Dermis microvascular lymphatic vessel endothelial cell (primary cell): ENCODE measurements around the gene ZNF516. TPM values are rescaled to one million over a fixed set of nuclear protein-coding genes. Genes with fewer than 3 reads are reported as not detected.

Experiments used
- DNase-seq, 2 donors: peaks; one replicate each; pipeline versions ENCODE4 v3.0.0 to v3.0.0-alpha.2; 2010; ENCODE audit warnings: low read depth in 2 of 2
- total RNA-seq: library from RNA; depleted of rRNA; stranded (reverse); fragments of >200 nt; gene quantifications from 2 replicates; pipeline ENCODE4 v1.2.1, GENCODE V29; 2014

ZNF516 gene
- total RNA-seq, 1 donor from 2014 or later = 8.2 TPM

DNA sequence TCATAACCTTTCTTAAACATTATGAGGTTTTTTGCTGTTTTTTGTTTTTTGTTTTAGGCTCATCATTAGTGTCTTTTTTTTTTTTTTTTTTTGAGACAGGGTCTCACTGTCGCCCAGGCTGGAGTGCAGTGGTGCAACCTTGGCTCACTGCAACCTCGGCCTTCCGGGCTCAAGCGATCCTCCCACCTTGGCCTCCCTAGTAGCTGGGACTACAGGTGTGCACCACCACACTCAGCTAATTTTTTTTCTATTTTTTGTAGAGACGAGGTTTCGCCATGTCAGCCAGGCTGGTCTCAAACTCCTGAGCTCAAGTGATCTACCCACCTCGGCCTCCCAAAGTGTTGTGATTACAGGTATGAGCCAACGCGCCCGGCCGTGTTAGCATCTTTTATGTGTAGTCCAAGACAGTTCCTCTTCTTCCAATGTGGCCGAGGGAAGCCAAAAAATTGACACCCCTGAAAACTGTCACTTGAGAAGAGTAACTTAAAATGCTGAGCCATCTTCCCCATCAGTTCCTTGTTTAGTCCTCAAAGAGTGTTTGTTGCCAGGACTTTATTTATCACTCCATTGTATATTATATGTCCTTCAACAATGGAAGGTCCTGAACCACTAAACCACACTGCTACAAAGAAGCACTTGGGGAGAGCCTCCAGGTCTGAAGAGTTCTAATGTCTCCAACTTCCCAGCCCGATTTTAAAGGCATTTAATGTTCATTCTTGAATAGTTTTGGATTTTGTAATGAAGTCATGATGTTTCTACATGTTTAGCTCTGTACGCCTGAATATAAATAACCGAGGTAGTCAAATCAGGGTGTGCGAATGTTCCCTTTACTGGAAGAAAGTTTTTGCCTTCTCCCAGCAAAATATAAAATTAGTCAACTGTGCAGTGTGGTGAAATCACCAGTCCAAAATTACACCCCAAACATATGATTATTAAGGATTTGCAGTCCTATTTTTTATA lies 26.4 kb downstream of the ZNF516 start:
- DNase-seq = no peak

DNA sequence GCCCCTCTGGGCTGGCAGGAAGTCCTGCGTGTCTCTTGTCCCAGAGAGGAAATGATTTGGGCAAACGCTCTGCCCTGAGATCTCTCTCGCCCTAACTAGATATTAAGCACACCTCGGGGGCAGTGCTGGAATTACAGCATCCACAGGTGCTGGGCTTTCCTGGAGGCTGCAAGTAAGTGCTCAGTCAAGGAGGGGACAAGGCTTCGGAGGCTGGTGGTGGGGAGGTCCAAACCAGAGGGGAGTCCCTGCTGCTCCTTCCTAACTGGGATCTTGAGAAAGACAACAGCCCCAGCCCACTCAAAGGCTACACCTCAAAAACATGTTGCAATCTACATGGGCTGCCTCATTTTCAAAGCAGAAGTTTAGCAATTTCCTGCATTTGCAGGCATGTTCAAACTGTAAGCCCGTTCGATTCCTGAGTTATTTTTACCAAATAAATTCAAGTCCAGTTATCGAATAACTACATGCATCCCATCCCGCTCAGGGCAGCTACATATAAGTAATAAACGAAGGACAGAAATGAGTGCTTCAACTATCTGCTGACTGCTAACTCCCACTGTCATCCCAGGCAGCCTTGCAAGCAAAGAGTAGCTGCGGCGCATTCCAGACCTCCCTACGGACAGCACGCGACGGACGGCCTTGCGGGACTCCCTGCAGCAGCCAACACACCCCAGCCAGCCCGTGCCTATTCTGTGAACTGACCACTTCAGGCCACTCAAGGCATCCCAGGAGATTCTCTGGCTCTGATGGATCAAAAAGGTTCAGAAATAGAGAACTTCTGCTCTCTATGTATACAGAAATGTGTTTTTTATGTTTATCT lies 27.5 kb downstream of the ZNF516 start:
- peak in 1 of 2 donors; percentile 21 for DNase-seq

DNA sequence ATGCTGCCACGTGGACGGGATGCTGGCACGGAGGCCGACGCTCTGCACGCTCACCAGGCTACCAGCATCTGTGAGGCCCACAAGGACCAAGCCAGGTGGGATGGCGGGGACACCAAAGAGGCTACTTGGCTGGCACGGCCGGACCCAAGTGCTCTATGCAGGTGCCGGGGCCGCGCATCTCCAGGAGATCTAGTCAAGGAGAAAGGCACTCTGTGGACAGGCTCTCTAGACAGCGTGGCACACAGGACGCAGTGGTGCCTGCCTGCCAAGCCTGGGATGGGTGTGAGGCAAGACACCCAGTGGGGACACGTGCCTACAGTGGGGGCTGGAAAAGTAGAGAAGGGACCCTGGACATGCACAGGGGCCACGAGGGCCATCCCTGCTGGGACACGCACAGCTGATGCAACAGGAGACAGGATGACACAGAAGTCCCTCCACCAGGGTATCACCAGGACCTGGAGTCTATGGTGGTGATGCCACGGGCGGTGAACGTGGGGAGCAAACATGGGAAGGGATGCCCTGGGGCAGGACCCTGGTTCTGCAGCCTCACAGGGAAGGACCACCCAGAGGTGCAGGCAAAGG lies 28.5 kb downstream of the ZNF516 start:
- DNase-seq = no peak

DNA sequence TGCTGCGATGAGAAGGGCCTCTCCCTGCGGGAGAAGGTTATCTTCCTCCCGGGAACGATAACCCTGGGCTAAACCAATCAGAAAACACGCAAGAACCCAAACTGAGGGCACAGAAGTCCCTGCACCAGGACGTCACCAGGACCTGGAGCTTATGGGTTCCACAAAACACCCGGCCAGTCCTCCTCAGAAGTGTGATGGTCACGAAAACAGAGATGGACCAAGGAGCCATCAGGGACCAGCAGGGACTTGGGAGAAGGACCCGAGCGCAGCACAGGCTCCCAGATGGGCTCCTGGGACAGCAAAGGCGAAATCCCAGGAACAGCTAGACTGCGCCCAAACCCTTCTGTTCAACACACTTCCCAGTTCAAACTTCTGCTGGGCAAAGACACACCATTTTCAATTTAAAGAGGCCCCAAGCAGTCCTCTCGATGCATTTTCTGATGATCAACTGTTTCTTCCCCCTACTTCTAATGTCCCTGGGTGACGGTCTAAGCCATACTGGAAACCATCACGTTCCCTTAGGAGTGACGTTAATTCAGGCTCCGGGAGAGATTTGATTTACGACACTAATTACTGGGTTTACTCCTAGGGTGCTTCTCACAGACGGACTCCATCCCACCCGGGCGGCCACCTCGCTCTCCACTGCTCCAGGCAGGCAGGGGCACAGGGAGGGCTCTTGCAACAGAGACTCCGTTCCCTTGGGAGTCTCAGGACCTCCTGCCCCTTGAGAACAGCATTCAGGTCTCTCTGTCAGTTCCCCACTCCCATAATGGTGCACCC lies 29.2 kb downstream of the ZNF516 start:
- DNase-seq = no peak

DNA sequence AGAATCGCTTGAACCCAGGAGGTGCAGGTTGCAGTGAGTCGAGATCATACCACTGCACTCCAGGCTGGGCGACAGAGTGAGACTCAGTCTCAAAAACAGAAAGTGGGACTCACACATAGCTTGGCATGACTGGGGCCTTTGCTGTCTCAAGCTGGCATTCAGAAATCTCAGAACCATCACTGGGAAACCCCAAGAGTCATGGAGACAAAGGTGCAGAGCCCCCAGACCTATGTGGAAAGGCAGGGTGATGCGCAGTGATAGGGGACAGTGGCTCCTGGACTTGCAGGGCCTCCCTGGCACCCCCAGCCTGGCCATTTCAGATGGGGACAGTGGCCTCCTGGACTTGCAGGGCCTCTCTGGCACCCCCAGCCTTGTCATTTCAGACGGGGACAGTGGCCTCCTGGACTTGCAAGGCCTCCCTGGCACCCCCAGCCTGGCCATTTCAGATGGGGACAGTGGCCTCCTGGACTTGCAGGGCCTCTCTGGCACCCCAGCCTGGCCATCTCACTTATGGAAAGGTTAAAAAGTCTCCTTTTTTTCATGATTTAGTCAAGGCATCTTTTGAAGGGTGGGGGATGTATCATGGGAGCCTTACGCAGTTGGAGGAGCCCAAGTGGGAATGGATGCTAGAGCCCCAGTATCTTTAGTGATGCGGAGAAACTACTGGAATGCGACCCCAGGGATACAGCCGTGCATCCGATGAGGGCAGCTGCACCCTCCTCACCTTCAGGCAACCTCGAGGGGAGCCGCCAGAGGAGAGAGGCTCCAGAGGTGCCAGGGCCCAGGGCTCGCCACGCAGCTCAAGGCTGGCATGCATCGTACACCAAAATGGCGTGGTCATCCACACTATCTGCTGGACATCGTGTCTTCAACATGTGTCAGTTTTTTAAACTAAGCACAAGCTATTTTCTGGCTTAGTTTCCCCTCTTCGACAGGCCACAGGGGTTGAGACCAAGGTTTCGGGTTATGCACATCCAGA lies 30.5 kb downstream of the ZNF516 start:
- no peak for DNase-seq

DNA sequence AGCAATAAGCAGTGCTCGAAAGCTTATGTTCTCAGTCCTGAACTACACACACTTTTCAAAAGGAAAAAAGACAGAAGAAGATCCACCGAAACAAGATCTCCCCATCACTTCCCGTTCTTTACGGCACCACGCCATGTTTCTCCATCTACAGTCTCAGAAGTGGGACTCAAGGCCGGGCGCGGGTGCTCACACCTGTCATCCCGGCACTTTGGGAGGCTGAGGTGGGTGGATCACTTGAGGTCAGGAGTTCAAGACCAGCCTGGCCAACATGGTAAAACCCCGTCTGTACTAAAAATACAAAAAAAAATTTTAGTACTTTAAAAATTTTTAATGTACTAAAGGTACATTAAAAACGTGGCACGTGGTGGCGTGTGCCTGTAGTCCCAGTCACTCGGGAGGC lies 31.2 kb downstream of the ZNF516 start:
- no peak for DNase-seq

DNA sequence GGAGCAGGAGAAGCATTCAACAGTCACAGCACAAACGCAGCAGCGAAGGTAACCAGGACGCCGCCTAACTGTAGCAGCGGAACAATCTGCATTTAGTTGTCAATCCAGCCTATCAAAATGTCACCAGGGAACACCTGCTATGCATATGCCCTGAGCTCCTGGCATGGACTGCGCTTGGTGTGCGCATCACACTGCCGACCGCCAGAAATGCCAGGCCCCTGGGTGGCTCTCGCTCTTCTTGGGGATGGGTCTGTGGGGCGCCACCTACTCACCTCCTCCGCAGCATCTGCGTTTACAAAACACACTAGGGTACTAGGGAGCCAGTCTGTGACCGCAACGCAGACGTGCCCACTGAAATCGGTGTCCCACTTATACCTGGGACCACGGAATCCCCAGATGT lies 31.7 kb downstream of the ZNF516 start:
- no peak for DNase-seq

DNA sequence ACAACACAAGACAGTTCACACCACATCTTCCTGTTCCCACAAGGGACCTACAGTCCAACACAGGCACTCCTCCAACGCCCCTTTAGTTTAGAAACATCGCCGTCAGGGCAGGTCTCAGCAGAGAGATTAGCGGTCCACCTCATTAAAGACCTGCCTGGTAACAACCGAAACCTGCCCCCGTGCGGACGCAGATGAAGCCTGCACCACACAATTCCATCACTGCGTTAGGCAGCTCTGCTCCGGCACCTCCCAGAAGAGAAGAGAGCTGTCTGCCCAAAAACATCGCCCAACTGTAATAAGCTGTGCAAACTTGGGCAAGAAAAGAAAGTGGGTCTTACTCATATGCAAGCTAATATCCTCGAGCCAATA lies 32.7 kb downstream of the ZNF516 start:
- no peak for DNase-seq

DNA sequence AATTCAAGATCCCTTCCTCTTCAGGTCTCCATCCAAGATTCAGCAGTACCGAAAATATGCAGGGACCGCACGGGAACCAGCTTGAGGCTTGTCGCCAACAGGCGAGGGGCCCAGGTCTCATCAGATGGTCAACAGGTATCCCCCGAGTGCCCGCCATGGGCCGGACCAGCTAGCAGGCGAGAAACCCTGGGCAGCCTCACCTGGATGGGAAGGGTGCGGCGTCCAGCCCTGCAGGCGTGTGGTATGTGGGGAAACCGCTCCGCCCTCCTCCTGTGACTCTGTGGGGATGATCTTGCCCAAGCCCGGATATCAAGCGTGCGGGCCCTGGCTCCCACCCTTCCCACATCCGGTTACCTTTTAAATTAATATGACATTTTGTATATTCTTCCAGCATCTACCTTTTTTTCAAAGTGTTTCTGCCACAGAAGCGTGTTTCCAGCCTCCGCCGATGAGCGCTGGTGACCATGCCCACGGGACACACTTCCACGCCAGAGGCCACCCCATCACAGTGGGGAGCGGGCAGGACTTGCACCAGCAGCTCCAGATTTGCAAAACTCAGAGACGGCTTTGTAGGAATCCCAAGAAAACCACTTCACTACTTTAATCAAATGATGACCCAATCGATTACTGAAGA lies 33.2 kb downstream of the ZNF516 start:
- no peak for DNase-seq

DNA sequence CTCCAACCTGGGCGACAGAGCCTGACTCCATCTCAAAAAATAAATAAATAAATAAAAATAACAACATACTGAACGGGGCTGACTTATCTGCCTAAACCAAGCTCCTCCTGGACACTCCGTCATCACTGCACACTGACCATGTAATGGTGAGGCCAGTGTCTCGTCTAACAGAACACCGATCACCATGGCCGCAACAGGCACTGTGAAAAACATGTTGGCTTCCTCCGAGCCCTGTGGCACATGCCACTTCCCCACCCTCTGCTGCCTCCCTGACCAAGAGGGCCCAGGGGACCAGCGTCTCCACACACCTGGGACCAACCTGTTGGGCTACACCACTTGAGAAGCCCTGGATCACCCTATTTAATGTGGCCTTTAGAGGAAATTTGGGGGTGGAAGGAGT lies 33.9 kb downstream of the ZNF516 start:
- DNase-seq = no peak

DNA sequence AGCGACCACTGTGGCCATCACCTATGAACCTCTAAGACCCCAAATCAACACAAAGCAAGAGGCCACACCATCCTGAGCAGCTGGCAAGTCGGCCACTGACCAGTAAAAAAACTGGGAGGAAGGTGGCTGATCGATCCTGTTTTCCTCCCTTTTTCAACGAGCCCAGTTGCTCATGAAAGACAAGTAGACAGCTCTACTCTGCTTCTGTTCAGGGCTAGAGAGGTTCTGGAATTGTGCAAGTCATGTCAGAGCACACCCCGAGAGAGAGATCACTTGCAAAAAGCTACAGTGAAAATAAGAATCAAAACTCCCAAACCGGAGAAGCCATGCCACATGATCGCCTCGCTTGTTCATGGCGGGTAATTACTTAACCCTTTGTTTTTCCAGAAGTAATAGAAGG lies 34.6 kb downstream of the ZNF516 start:
- no peak for DNase-seq

DNA sequence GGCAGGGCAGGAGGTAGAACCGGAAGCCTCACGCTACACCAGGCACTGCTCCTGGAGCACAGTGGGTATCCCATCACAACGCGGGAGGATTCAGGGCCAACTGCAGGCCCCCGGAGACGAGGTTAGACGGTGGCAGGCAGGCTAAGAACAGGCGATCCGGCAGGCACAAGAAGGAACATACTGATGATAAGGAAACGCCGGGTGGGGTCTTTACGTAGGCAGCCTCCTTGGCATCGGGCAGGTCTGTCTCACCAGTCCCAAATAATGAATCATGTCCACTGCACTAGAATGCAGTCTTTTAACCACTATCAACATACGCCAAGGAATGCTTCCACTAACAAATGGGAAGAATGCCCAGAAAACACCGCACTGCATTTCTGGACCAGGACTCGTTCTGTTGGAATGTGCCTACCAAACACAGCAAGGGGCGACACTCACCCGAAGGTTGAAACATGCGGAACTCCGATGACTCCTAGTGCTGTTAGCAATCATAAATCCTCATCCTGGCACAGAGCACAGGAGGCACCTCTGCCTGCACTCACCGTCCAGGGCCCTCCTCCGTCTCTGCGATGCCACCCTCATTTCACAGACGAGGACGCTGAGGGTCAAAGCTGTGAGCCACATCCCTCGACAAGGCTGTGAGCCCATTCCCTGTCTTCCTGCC lies 35.2 kb downstream of the ZNF516 start:
- DNase-seq = peak in 1 of 2 donors; percentile 41

DNA sequence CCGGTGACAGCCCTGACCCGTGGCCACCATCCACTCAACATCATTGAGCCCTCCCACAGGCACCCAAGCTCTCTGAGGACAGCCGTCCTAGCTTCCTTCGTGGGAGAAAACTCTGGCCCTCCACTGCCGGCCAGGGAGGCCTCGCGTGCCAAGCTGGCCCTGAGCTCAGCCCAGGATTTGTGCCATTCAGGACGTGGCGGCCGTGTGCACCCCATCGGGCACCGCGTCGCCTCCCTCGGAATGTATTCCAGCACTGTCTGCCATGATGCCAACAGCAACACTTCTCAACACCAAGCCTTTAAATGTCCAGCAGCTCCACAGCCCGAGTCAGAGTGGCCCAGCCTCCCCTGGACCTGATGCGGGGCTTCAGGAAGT lies 35.7 kb downstream of the ZNF516 start:
- DNase-seq = no peak

DNA sequence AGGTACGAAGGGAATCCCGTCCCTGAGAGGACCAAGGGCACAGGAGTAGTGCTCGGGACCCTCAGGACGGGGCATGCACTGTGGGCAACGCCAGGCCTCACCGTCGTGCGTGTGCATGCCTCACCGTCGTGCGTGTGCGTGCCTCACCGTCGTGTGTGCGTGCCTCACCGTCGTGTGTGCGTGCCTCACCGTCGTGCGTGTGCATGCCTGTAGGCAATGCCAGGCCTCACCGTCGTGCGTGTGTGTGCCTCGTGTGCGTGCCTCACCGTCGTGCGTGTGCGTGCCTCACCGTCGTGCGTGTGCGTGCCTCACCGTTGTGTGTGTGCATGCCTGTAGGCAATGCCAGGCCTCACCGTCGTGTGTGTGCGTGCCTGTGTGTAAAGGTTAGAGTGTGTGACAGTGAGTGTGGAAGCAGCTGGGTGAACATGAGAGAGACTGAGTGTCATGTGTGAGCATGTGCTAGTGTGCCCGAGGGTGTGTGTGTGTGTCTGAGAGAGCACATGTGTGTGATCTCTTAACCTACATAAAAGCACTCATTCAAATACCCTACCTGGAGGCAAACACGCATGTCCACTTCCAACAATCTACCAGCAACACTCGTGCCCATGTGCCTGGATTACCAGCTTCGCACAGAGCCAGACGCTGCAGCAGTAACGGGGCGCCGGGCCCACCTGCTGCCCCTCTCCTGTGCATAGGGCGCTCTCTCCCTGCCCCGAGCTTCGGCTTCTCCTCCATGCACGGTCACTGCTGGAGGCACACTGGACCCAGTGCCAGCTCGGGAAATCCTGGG lies 36.3 kb downstream of the ZNF516 start:
- DNase-seq = no peak

DNA sequence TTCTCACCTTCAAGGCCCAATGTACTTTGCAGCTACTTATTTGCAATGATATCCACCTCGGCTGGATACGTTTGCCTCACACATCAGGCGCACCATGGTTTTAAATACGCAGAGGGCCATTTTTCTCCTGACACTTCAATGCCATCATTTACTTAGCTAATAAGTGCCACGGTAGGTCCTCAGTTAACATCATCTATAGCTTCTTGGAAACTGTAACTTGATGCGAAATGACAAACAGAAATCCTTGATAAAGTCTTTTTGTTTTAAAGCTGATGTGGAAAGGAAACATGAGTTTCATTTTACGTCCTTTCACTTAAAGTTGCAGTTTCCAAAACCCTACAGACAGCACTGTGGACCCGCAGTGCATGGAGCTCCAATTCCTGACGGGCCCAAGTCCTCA lies 37.1 kb downstream of the ZNF516 start:
- no peak for DNase-seq

DNA sequence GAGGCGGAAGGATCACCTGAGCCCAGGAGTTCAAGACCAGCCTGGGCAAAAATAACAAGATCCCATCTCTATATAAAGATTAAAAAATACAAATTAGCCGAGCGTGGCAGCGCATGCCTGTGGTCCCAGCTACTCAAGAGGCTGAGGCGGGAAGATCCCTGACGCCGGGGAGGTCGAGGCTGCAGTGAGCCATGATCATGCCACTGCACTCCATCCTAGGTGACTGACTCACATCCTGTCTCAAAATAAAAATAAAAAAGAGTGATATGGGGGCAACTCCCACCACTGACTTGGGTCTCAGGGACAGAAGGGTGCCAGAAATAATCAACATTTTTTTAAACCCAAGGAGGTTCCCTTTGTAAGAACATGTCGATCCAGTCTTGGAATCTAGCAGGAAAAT lies 37.6 kb downstream of the ZNF516 start:
- no peak for DNase-seq

DNA sequence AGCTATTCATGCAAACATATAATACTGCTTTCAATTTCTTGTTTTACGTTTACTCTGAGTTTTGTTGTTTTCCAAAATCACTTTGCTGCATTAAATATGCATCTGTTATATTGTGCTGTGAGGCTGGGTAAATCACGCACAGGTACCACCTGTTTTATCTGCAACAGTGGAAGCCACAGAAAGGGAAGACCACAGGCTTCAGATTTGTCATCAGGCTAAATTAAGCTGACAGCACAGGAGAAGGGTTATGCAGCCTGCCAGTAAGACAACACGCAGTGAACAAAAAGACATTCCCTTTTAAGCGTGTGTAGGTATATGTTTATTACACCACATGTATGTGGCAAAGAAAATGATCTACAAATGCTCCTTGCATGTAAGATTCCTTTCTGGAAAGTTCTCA lies 38.2 kb downstream of the ZNF516 start:
- no peak for DNase-seq

DNA sequence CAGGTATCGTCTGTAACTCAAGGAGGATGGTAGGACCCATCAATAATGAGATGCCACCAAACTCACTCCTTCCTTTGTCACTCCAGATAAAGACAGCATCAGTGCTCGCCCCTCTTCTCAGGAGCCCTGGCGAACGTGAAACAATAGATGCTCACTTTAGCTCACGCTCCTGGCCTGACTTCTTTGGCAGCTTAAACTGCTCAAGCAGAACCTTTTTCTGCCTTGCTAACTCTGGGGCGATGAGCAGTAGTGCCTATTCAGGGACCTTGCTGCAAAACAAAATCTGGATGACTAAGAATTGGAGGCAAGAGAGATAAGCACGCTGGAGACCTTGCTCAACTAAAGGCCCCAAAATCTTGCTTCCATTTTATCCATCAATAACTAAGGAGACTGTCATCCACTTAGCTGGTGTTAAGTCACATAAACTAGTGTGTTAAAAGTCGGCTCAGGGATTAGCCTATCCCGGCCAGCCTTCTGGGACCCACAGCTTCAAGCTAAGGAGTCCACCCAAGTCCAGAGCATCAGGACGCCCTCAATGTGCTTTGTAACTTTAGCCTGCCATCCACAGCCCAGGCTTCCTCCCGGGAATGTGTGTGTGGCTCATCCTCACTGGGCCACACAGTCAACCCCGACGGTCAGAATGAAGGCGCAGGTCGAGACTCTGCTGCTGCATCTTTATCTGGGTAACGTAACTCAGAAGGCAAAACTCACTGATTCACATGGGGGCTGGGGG lies 38.9 kb downstream of the ZNF516 start:
- DNase-seq = no peak
